ENCODE results near the gene TLL2.

DNA sequence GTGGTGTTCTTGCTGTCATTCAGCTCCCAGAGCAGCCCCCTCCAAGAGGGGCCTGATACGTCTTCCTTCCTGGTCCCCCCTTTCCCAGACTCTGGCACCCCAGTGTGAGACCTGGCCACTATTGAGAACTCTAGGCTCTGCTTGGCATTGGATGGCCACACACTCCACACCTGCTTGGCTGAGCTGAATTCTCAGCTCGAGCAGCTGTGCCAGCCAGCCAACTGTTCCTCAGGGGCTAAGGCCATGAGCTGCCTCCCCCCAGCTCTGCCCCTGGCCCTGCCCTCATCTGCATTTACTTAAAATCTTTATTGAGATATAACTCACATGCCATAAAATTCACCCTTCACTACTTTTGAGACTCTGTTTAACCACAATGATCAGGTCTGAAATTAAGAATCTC lies 6.7 kb downstream of the TLL2 start:
- no peak for TF ChIP-seq POLR2A (IDR thresholded peaks at IDR 0.05)
- TF ChIP-seq, protein P1, sequence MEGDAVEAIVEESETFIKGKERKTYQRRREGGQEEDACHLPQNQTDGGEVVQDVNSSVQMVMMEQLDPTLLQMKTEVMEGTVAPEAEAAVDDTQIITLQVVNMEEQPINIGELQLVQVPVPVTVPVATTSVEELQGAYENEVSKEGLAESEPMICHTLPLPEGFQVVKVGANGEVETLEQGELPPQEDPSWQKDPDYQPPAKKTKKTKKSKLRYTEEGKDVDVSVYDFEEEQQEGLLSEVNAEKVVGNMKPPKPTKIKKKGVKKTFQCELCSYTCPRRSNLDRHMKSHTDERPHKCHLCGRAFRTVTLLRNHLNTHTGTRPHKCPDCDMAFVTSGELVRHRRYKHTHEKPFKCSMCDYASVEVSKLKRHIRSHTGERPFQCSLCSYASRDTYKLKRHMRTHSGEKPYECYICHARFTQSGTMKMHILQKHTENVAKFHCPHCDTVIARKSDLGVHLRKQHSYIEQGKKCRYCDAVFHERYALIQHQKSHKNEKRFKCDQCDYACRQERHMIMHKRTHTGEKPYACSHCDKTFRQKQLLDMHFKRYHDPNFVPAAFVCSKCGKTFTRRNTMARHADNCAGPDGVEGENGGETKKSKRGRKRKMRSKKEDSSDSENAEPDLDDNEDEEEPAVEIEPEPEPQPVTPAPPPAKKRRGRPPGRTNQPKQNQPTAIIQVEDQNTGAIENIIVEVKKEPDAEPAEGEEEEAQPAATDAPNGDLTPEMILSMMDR (IDR thresholded peaks at IDR 0.05): no peak
